Lower lobe of right lung (tissue), 2 donors: Measurements from ENCODE around the gene P2RX7. TPM values are rescaled to one million over a fixed set of nuclear protein-coding genes. Genes with fewer than 3 reads are reported as not detected.

ENCODE experiments used
- ATAC-seq, 2 donors: fragments of 200-7000 bp; cut with Tn5 transposase; one replicate each; pipeline ENCODE4 v1.9.1; 2020 to 2022; ENCODE audit warnings: mild to moderate bottlenecking in 2 of 2, moderate library complexity in 2 of 2
- DNase-seq: peaks from one replicate; pipeline ENCODE4 v3.0.0-alpha.2; 2020
- H3K27ac ChIP-seq: fragments of 200-600 bp; one replicate; pipeline ENCODE4 v1.8.0; 2022
- H3K27me3 ChIP-seq: fragments of 200-600 bp; one replicate; pipeline ENCODE4 v1.8.0; 2022; ENCODE audit warnings: low read depth
- H3K36me3 ChIP-seq: fragments of 200-600 bp; one replicate; pipeline ENCODE4 v1.8.0; 2022; ENCODE audit warnings: mild to moderate bottlenecking
- H3K4me1 ChIP-seq: fragments of 200-600 bp; one replicate; pipeline ENCODE4 v1.8.0; 2022
- H3K4me3 ChIP-seq: fragments of 200-600 bp; one replicate; pipeline ENCODE4 v1.8.0; 2022; ENCODE audit warnings: mild to moderate bottlenecking
- H3K9me3 ChIP-seq: fragments of 200-600 bp; one replicate; pipeline ENCODE4 v1.8.0; 2022
- CTCF ChIP-seq: fragments of 200-600 bp; IDR thresholded peaks from one replicate; pipeline ENCODE4 v1.8.0; 2022; ENCODE audit warnings: antibody characterized with exemption, mild to moderate bottlenecking
- intact Hi-C: fragments of 100-400 bp; cut with DNase I; formaldehyde crosslinking; loops from one replicate; pipeline ENCODE4 v1.11.0; 2022
- total RNA-seq: library from RNA; stranded (reverse); fragmentation: NEBNext Ultra II Directional; extraction: Animal tissue kit (Norgen Biotek cat#: 25700); gene quantifications from one replicate; pipeline ENCODE4 v1.2.1, GENCODE V29; 2021
- donor health status: DM: no; HTN: yes; CAD: no; lungs with severe emphysema.

Gene P2RX7
- total RNA-seq, 1 donor from 2014 or later: 20.5 TPM

- DNase-seq (no peak), ATAC-seq (no peak)
- no peak overlapping the region for H3K4me3 ChIP-seq
- no peaks in the 10 kb centered on the region for H3K36me3 ChIP-seq
- H3K27ac ChIP-seq: no peak overlapping the region
- no peaks in the 10 kb centered on the region for H3K9me3 ChIP-seq
- H3K4me1 ChIP-seq: peaks cover 7% of the 10 kb centered on the region
- H3K27me3 ChIP-seq: no peaks in the 10 kb centered on the region
- intact Hi-C loops: no loop called here
- TF ChIP-seq CTCF: no peak
Measured at GRCh38 chr12:121123488-121123887, 9.2 kb upstream of the P2RX7 start.

- Histone ChIP-seq H3K4me1 (peaks cover 16% of the 10 kb centered on the region), H3K9me3 (no peaks in the 10 kb centered on the region), H3K27ac (no peak overlapping the region), H3K27me3 (no peaks in the 10 kb centered on the region), H3K36me3 (no peaks in the 10 kb centered on the region), H3K4me3 (no peak overlapping the region)
- TF ChIP-seq CTCF: no peak
- DNase-seq: no peak
- intact Hi-C loops: no loop called here
- ATAC-seq: peak; percentile 17 to 30
Measured at GRCh38 chr12:121124402-121125109, 8.1 kb upstream of the P2RX7 start.

- Histone ChIP-seq H3K9me3 (no peaks in the 10 kb centered on the region), H3K36me3 (no peaks in the 10 kb centered on the region), H3K27me3 (no peaks in the 10 kb centered on the region), H3K4me1 (peaks cover 34% of the 10 kb centered on the region), H3K4me3 (no peak overlapping the region), H3K27ac (no peak overlapping the region)
- no peak for ATAC-seq
- no peak for TF ChIP-seq CTCF
- intact Hi-C loops: no loop called here
- no peak for DNase-seq
Measured at GRCh38 chr12:121127501-121127900, 5.2 kb upstream of the P2RX7 start.

GRCh38 chr12:121128908-121129810, 3.5 kb upstream of the P2RX7 start:
- peak; percentile 90 to 93 for ATAC-seq
- Histone ChIP-seq H3K9me3 (no peaks in the 10 kb centered on the region), H3K4me3 (peak overlapping the region; percentile 29), H3K27me3 (no peaks in the 10 kb centered on the region), H3K36me3 (no peaks in the 10 kb centered on the region), H3K27ac (peak overlapping the region; percentile 76), H3K4me1 (peaks cover 51% of the 10 kb centered on the region)
- intact Hi-C loops: no loop called here
- TF ChIP-seq CTCF: no peak
- peak; percentile 89 for DNase-seq

GRCh38 chr12:121129811-121130147, 2.9 kb upstream of the P2RX7 start:
- intact Hi-C loops: no loop called here

More at GRCh38 chr12:121129811-121130147, 2.9 kb upstream of the P2RX7 start:
- Histone ChIP-seq H3K27ac (peak overlapping the region; percentile 76), H3K27me3 (no peaks in the 10 kb centered on the region), H3K9me3 (no peaks in the 10 kb centered on the region), H3K36me3 (no peaks in the 10 kb centered on the region), H3K4me3 (peak overlapping the region; percentile 29), H3K4me1 (peaks cover 57% of the 10 kb centered on the region)
- no peak for ATAC-seq
- no peak for TF ChIP-seq CTCF
- DNase-seq: no peak
